ENCODE results near the gene FNDC4.

Gene FNDC4

DNA sequence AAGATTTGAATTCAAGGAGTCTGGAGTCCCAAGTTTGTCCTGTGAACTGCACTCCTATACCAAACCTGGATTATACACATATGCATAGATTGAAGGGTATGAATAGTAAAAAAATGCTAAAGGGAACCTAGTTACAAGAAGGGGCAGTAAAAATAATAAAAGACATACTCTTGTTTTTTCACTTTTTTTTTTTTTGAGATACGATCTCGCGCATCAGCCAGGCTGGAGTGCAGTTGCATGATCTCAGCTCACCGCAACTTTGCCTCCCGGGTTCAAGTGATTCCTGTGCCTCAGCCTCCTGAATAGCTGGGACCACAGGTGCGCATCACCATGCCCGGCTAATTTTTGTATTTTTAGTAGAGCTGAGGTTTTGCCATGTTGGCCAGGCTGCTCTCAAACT, 30.6 kb downstream of the FNDC4 start:
- Histone ChIP-seq H3K9me3 (ENCODE audit: control insufficient read depth, insufficient read depth, low read length) (no peaks in the 10 kb centered on the region), H3K36me3 (ENCODE audit: insufficient read depth, low read length) (no peaks in the 10 kb centered on the region; the same call in none of the 2 replicates), H3K9ac (ENCODE audit: low read depth, low read length) (no peak overlapping the region), H3K4me1 (ENCODE audit: insufficient read depth, low read length) (peaks cover 8% of the 10 kb centered on the region; the same call in 1 of the 2 replicates)

DNA sequence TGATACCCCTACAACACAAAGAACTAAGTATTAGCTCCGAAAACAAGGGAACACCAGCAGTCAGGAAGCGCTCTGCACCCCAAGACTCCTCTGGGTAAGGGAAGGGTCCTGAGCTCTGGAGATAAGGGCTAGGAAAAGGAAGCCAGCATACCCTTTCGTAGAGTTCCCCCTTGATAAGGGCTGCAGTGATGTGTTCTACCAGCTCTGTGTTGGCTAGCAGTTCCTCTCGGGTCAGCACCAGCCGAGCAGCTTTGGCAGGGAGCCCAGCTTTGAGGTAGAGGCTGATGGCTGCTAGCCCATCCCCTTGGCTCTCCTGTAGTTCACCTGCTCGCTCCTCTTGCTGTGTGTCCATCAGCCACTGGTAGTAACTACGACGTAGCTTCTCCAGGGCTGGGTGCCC, 33.9 kb downstream of the FNDC4 start:
- Histone ChIP-seq H3K4me1 (ENCODE audit: insufficient read depth, low read length) (peaks cover 10% of the 10 kb centered on the region; the same call in 1 of the 2 replicates), H3K9me3 (ENCODE audit: control insufficient read depth, insufficient read depth, low read length) (no peaks in the 10 kb centered on the region), H3K36me3 (ENCODE audit: insufficient read depth, low read length) (peaks cover 5% of the 10 kb centered on the region), H3K9ac (ENCODE audit: low read depth, low read length) (no peak overlapping the region; the same call in 1 of the 2 replicates)

GRCh38 chr2:27453968-27454367, 41.0 kb downstream of the FNDC4 start:
- Histone ChIP-seq H3K4me1 (ENCODE audit: insufficient read depth, low read length) (no peaks in the 10 kb centered on the region), H3K9me3 (ENCODE audit: control insufficient read depth, insufficient read depth, low read length) (no peaks in the 10 kb centered on the region), H3K9ac (ENCODE audit: low read depth, low read length) (no peak overlapping the region), H3K36me3 (ENCODE audit: insufficient read depth, low read length) (peaks cover 10% of the 10 kb centered on the region)

GRCh38 chr2:27451095-27451494, 43.9 kb downstream of the FNDC4 start:
- no peaks in the 10 kb centered on the region for H3K4me1 ChIP-seq (ENCODE audit: insufficient read depth, low read length)
- H3K36me3 ChIP-seq (ENCODE audit: insufficient read depth, low read length) = peaks cover 9% of the 10 kb centered on the region
- no peak overlapping the region for H3K9ac ChIP-seq (ENCODE audit: low read depth, low read length)
- no peaks in the 10 kb centered on the region for H3K9me3 ChIP-seq (ENCODE audit: control insufficient read depth, insufficient read depth, low read length)

GRCh38 chr2:27448381-27448780, 46.6 kb downstream of the FNDC4 start:
- no peaks in the 10 kb centered on the region for H3K4me1 ChIP-seq (ENCODE audit: insufficient read depth, low read length)
- no peak overlapping the region for H3K9ac ChIP-seq (ENCODE audit: low read depth, low read length)
- H3K36me3 ChIP-seq (ENCODE audit: insufficient read depth, low read length) = peaks cover 5% of the 10 kb centered on the region
- no peaks in the 10 kb centered on the region for H3K9me3 ChIP-seq (ENCODE audit: control insufficient read depth, insufficient read depth, low read length)

GRCh38 chr2:27446057-27446456, 48.9 kb downstream of the FNDC4 start:
- H3K36me3 ChIP-seq (ENCODE audit: insufficient read depth, low read length) = peaks cover 5% of the 10 kb centered on the region
- H3K9ac ChIP-seq (ENCODE audit: low read depth, low read length) = no peak overlapping the region
- no peaks in the 10 kb centered on the region for H3K9me3 ChIP-seq (ENCODE audit: control insufficient read depth, insufficient read depth, low read length)
- peaks cover 4% of the 10 kb centered on the region; the same call in 1 of the 2 replicates for H3K4me1 ChIP-seq (ENCODE audit: insufficient read depth, low read length)

DNA sequence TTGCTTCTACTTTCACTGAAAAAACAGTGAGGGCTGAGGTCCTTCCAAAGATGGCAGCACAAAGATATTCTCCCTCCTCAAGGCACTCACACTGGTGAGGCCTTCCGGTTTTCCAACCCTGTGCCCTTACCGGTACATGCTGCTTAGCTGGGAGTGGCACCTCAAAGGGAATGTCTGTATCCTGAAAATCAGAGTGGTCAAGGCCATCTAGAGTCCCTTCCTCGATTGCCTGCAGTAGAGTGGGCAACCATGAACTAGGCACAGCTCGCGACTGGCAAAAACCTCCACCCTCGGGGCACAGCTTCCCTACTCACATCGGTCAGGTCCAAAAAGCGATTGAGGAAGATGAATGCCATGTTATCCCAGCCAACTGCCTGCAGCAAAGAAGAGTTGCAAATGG, 49.4 kb downstream of the FNDC4 start:
- H3K36me3 ChIP-seq (ENCODE audit: insufficient read depth, low read length) = peaks cover 5% of the 10 kb centered on the region
- no peak overlapping the region for H3K9ac ChIP-seq (ENCODE audit: low read depth, low read length)
- peaks cover 4% of the 10 kb centered on the region; the same call in 1 of the 2 replicates for H3K4me1 ChIP-seq (ENCODE audit: insufficient read depth, low read length)
- H3K9me3 ChIP-seq (ENCODE audit: control insufficient read depth, insufficient read depth, low read length) = no peaks in the 10 kb centered on the region

DNA sequence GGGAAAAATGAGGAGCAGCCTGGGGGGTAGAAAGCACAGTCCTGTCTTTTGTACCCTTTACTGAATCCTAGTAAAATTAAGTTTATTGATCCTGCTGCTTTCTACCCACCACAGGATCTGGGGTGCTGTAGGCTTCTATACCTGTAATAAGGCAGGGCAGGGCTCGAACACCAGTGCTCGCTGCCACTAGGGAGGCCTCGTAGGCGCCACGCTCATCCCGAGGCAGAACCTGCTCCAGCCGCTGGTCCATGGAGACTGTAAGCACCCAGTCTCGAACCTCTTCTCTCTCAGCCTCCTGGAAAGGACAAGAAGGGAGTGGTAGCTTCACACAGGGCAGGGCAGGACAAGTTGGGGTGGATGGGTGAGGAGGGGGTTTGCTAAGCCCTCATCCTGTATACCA, 49.8 kb downstream of the FNDC4 start:
- H3K36me3 ChIP-seq (ENCODE audit: insufficient read depth, low read length) = peaks cover 5% of the 10 kb centered on the region

GRCh38 chr2:27442920-27443282, 52.1 kb downstream of the FNDC4 start:
- Histone ChIP-seq H3K9ac (ENCODE audit: low read depth, low read length) (peak overlapping the region; percentile 80), H3K4me1 (ENCODE audit: insufficient read depth, low read length) (peaks cover 4% of the 10 kb centered on the region; the same call in 1 of the 2 replicates), H3K36me3 (ENCODE audit: insufficient read depth, low read length) (peaks cover 3% of the 10 kb centered on the region; the same call in 1 of the 2 replicates), H3K9me3 (ENCODE audit: control insufficient read depth, insufficient read depth, low read length) (no peaks in the 10 kb centered on the region)

More for the DNA sequence above, 49.8 kb downstream of the FNDC4 start:
- Histone ChIP-seq H3K4me1 (ENCODE audit: insufficient read depth, low read length) (peaks cover 4% of the 10 kb centered on the region; the same call in 1 of the 2 replicates), H3K9ac (ENCODE audit: low read depth, low read length) (no peak overlapping the region), H3K9me3 (ENCODE audit: control insufficient read depth, insufficient read depth, low read length) (no peaks in the 10 kb centered on the region)

GRCh38 chr2:27441958-27442919, 52.8 kb downstream of the FNDC4 start, which contains the start of gene KRTCAP3:
Gene KRTCAP3 (plus strand): TSS chr2:27442381. CDS start chr2:27442413, 32 bp downstream.
- H3K9me3 ChIP-seq (ENCODE audit: control insufficient read depth, insufficient read depth, low read length) = no peaks in the 10 kb centered on the region
- peak within 1 kb of the TSS; percentile 80 for H3K9ac ChIP-seq (ENCODE audit: low read depth, low read length)
- peaks cover 4% of the 10 kb centered on the region; the same call in 1 of the 2 replicates for H3K4me1 ChIP-seq (ENCODE audit: insufficient read depth, low read length)
- peaks cover 4% of the 10 kb centered on the region for H3K36me3 ChIP-seq (ENCODE audit: insufficient read depth, low read length)

All from ES-I3 (cell line).